GM18499 (cell line): ENCODE measurements around the gene CDHR1.

Experiments
- ATAC-seq: cut with Tn5 transposase; IDR thresholded peaks from one replicate; pipeline ENCODE4 v1.9.1; 2021; ENCODE audit warnings: moderate number of reproducible peaks; ENCODE audit not compliant: insufficient read depth, unreplicated experiment

Gene CDHR1

GRCh38 chr10:84256510-84257342, 62.4 kb downstream of the CDHR1 start:
- ATAC-seq = no peak

- no peak for ATAC-seq
These were observed 63.1 kb downstream of the CDHR1 start for GRCh38 chr10:84257343-84258020.

- ATAC-seq = no peak
These were observed 63.8 kb downstream of the CDHR1 start for GRCh38 chr10:84258034-84258695.

- no peak for ATAC-seq
These were observed 67.0 kb downstream of the CDHR1 start for GRCh38 chr10:84261236-84261915.

GRCh38 chr10:84262190-84262956, 68.0 kb downstream of the CDHR1 start:
- no peak for ATAC-seq

GRCh38 chr10:84263716-84264115, 69.4 kb downstream of the CDHR1 start:
- ATAC-seq = no peak

- peak; percentile 77 for ATAC-seq
These were observed 70.3 kb downstream of the CDHR1 start for GRCh38 chr10:84264611-84265141.

GRCh38 chr10:84265418-84265817, 71.1 kb downstream of the CDHR1 start:
- ATAC-seq = no peak

GRCh38 chr10:84267503-84268126, 73.3 kb downstream of the CDHR1 start:
- no peak for ATAC-seq

GRCh38 chr10:84269162-84269561, 74.8 kb downstream of the CDHR1 start:
- ATAC-seq = no peak
